ENCODE results near the gene WNT1.

The WNT1 gene

DNA sequence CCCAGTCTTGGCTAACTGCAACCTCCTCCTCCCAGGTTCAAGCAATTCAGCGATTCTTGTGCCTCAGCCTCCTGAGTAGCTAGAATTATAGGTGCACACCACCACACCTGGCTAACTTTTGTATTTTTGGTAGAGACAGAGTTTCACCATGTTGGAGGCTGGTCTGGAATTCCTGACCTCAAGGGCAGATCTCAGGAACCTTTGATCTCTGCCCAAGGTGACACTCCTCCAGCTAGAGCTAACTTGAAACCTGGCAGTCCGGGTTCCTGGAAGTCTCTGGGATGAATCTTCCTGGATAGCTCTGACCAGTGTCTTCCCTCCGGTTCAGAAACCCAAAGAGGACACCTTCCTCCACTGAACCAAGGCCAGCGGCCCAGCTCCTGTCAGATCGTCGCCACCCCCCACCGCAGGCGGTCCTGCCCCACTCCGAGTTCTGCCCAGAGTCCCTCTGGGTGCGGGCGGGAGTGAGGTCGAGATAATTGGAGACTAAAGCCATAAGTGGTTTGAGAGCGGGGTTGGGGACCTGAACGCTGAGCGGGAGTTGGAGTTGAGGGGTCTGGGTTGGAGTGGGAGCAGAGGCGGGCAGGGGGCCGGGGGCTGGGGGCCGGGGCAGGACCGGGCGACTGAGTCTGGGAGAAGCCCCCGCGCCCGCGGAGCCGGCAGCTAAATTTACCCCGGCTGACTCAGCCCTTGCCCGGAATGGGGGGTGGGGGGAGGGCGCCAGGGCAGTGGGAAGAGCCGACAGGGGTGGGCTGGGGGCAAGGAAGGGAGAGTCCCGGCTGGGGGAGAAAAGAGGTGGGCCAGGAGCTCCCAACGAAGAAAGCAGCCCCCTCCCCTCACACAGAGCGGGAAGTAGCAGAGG lies 16.3 kb downstream of the WNT1 start:
- CTCF ChIA-PET: interaction anchor here (0.7 to 35.8 kb wide), 8 partner anchors 8 to 142 kb away, joined by 3 to 1340 read pairs (median 10); partner anchors contain the start of genes ARF3, DDX23, PRKAG1 and WNT1
- TF ChIP-seq, protein P1, sequence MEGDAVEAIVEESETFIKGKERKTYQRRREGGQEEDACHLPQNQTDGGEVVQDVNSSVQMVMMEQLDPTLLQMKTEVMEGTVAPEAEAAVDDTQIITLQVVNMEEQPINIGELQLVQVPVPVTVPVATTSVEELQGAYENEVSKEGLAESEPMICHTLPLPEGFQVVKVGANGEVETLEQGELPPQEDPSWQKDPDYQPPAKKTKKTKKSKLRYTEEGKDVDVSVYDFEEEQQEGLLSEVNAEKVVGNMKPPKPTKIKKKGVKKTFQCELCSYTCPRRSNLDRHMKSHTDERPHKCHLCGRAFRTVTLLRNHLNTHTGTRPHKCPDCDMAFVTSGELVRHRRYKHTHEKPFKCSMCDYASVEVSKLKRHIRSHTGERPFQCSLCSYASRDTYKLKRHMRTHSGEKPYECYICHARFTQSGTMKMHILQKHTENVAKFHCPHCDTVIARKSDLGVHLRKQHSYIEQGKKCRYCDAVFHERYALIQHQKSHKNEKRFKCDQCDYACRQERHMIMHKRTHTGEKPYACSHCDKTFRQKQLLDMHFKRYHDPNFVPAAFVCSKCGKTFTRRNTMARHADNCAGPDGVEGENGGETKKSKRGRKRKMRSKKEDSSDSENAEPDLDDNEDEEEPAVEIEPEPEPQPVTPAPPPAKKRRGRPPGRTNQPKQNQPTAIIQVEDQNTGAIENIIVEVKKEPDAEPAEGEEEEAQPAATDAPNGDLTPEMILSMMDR (IDR thresholded peaks at IDR 0.05; ENCODE audit: insufficient read depth, low read length, missing control alignments): no peak
- H3K4me3 ChIP-seq (ENCODE audit: low read depth, low read length): no peak overlapping the region
- POLR2A ChIA-PET: interaction anchor here (0.9 kb wide), 1 partner anchor 128 kb away, joined by 3 read pairs; no protein-coding TSS in a partner anchor
- no peak for DNase-seq (ENCODE audit: low read depth, low spot score)

DNA sequence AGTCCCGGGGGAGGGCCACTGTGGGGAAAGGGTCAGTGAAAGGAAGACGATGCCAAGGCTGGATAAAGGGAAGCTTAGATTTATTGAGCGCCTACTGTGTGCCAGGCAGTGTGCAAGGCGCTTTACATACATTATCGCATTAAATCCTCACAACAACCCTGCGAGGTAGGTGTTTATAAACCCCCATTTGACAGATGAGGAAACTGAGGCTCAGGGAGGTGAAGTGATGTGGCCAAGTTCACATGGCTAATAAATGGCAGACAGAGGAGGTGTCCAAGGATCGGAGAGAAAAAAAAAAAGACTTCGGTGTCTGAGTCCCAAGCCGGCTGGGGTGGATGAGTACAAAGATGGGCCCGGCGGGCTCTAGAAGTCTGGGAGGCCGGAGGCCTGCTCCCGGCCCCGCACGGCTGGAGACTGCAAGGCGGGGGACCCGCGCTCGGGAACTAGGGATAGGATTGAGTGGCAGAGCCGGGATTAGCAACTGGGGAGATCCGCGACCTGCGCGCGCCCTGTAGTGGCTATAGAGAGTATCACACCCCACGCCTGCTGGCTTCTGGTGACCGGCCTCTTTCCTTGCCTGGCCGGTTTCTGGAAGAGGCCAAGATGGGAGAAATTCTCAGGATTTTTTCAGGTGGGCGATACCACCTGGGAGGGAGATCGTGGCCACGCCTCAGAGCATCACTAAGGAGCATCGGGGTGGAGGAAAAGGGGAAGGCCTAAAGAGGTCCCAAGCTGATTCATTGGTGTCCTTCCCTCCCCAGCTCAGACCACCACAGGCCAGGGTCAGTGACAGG lies 17.2 kb downstream of the WNT1 start:
- peak overlapping the region; percentile 25 for H3K4me3 ChIP-seq (ENCODE audit: low read depth, low read length)
- ChIA-PET POLR2A (no interaction called here), CTCF (interaction anchor here (1.1 to 35.8 kb wide), 9 partner anchors 16 to 143 kb away, joined by 3 to 1340 read pairs (median 9); partner anchors contain the start of genes ARF3, DDX23, PRKAG1 and RND1)

DNA sequence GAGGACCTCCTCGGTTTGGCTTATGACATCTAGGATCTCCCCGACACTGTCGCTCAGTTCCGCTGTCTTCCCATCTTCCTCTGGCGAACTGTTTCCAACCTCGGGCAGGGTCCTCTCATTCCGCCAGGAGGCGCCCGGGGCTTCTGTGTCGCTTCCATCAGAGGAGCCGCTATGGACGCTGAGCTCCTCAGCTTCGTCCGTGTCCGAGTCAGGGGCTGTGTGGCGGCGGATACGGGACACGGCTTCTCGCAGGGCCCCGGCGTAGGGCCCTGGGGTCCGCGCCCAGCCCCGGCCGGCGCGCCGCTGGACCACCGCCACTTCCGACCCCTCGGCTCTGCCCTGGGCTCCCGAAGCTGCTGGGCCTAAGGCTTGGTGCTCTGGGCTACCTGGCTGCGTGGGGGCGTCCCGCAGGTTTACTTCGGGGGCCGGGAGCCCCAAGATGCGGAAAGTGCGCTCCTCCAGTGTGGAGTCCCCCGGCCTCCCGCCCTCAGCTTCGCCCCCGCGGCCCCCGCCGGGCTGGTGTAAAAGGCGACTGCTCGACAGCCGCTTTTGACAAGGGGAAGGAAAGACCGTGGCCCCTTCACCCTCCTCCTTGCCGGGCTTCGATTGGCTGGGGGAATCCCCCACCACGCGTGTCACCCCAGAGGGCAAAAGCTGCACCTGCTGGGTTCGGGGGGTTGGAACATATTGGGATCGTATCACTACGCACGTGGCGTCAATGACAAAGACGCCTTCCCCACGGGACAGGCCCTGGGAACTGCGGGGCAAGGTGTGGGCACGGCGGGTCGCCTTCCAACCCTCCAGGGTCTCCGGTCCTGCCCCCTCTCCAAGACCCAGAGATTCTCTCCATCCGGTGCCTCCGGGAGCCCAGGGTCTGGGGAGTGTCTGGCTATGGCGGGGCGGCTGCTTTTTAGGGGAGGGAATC lies 18.9 kb downstream of the WNT1 start:
- CTCF ChIA-PET: interaction anchor here (0.7 to 35.8 kb wide), 33 partner anchors 14 to 521 kb away, joined by 3 to 1340 read pairs (median 4); partner anchors contain the start of genes ARF3, CACNB3, DDX23 and FKBP11
- POLR2A ChIA-PET: interaction anchor here (1.2 kb wide), 1 partner anchor 61 kb away, joined by 5 read pairs; no protein-coding TSS in a partner anchor
- DNase-seq (ENCODE audit: low read depth, low spot score): no peak
- TF ChIP-seq, protein P1 (IDR thresholded peaks at IDR 0.05; ENCODE audit: insufficient read depth, low read length, missing control alignments): peak; percentile 89
- H3K4me3 ChIP-seq (ENCODE audit: low read depth, low read length): peak overlapping the region; percentile 27

More for the DNA sequence above, 17.2 kb downstream of the WNT1 start:
- TF ChIP-seq, protein P1 (IDR thresholded peaks at IDR 0.05; ENCODE audit: insufficient read depth, low read length, missing control alignments): peak; percentile 83
- no peak for DNase-seq (ENCODE audit: low read depth, low spot score)

GRCh38 chr12:48997719-48998496 lies 19.8 kb downstream of the WNT1 start:
- ChIA-PET CTCF (interaction anchor here (1.1 to 35.8 kb wide), 21 partner anchors 13 to 244 kb away, joined by 3 to 1340 read pairs (median 4); partner anchors contain the start of genes ARF3, CACNB3, DDX23 and FKBP11), POLR2A (interaction anchor here (1.2 kb wide), 1 partner anchor 20 kb away, joined by 3 read pairs; the partner anchor contains the start of gene PRKAG1)
- peak overlapping the region; percentile 46 for H3K4me3 ChIP-seq (ENCODE audit: low read depth, low read length)
- TF ChIP-seq, protein P1 (IDR thresholded peaks at IDR 0.05; ENCODE audit: insufficient read depth, low read length, missing control alignments): no peak
- no peak for DNase-seq (ENCODE audit: low read depth, low spot score)

Measured in AG04449 (cell line).